ENCODE results near the gene SKAP1.
A peak's percentile ranks its signal among the peaks of the same experiment; 100 is the strongest.

The SKAP1 gene

DNA sequence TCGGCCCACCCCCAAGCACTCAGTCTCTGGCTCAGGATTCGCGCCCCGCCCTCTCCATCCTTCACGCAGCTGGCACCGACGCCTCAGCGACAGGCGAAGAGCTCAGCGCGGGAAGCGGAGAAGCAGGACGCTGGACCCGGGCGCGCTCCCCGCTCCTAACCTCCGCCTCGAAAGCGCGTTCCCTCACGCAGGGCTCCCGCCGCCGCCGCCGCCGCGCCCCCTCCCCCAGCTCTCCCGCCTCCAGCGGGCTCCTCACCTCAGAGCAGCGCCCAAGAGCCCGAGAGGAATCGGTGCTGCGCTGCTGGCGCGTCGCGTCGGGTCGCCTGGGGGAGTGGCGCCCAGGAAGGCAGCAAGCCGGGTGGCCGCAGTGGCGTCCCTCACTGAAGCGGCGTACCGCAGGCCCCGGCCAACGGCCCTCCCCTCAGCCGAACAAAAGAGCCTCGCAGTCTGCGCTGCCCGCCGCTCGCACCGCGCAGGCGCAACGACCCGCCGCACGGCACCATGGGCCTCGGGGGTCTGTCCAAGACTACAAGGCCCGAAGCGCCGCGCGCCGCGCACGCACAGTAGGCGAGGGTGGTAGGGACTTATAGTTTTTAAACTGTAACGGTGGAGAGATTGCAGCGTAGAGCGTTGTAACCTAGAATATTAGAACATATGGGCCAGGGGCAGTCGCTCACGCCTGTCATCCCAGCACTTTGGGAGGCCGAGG, 328.8 kb downstream of the SKAP1 start, which contains the start of gene CBX1:
Gene CBX1 (minus strand): TSS at position 467 of the 709 bp plus-strand sequence. CDS start 24,474 bp downstream, outside the sequence.
- peak; percentile 97 for DNase-seq

DNA sequence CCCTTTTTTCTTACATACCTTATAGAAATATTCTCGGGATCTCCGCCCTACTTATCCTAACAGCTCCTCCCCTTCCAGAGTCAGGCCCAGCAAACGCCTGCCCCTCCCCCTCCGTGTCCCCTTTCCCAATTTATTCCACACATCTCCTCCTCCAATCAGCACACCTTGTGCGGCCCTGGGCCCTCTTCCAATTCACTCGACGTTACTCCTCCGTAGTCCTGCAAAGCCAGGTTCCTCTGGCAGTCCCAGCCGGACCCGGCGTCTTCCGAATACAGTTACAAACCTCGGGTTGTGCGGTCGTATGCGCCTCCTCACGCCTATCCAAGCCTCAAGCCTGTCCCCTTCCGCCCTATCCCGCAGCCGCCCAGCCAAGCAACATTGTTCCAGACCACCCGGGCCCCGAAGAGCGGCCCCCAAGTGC, 329.4 kb downstream of the SKAP1 start:
- peak; percentile 56 for DNase-seq

DNA sequence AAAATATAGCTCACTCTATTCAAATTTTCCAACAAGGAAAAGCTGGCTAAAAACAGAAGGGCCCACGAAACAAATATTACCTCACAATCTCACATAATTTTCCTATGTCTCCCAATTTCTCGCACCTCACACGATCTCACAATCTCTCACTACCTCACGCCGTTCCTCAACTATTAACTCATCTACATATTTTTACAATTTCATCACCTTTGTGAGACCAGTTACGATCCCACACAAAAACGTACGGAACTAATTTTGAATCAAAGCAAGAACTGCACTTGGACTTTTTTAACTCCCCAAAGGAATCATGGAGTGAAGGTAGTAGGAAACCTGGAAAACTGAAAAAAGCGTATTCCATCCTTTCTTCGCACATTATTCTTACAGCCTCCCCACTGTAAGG, 329.9 kb downstream of the SKAP1 start:
- no peak for DNase-seq

DNA sequence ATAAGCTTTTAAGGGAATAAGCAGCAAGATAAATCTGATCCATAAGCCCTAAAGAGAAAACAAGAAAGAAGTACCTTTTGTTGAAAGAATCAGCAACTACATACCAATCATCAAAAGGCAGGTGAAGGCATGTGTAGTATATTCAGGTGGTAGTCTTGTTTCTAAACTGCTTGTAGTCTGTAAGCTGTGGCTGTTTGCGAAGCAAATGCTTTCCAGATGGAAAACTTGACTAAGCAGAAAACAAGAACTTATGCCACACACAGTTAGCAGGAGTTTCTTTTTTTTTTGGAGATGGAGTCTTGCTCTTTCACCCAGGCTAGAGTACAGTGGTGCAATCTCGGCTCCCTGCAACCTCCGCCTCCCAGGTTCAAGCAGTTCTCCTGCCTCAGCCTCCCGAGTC, 334.4 kb downstream of the SKAP1 start:
- DNase-seq: no peak

DNA sequence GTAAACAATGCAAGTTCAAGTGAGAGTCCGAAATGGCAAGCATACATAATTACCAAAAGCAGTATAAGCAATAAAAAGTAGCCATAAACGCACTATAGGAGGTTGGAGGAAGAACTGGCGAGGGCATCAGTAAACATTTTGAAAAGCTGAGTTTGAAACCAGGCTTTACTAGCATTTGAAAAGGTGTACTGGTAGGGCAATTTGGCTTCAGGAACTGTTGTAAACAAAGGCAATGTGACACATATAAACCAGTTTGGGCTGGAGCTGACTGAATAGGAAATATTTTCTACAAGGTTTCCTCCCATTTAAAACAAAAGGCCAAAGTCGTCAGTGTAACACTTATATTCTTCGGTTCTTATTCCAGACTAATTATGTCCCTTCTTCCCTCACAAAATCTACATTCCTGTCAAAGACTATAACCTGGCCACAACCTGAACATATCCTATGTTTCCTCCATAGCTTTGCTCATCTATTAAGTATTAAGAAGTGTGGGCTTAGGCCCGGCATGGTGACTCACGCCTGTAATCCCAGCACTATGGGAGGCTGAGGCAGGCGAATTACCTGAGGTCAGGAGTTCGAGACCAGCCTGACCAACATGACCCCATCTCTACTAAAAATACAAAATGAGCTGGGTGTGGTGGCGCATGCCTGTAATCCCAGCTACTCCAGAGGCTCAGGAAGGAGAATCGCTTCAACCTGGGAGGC, 336.5 kb downstream of the SKAP1 start:
- no peak for DNase-seq

DNA sequence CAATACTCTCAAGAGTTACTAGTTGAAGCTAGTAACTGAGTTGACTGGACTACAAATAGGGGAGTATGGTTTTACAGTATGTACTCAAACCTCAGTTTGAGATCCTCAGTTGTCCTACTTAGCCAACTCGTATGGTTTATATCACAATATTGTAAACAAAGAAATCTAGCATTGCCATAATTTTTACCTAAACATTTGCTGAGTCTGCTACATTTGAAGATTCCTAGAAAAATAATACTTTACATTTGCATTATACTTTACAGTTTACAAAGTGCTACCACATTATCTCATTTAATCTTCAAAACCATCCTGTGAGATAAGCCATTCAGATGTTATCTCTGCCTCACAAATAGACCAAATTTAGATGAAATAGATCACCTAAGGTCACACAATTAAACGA, 345.1 kb downstream of the SKAP1 start:
- no peak for DNase-seq
